NCI-H1092 (cell line): ENCODE measurements around the gene VPS37B.

ENCODE experiments used
- DNase-seq: peaks from one replicate; lab custom pipeline; 2025; lab: John Stamatoyannopoulos, UW

The VPS37B gene

DNA sequence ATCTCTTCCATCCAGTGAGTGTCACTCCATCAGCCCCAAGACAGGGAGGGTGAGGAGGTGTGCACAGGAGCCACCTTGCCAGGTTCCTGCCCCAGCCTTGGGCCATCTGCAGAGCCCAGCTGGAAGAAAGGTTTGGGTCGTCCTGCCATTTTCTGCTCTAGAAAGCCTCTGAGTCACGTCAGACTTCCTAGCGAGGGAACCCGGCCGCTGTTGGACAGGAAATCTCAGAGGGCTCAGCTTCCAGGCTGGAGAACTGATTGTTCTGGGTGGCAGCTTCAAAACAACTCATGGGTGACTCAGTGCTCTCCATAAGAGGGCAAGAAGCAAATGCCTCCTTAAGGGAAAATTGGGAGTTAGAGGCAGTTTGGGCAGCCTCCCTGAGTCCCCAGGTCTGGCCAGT, 44.1 kb downstream of the VPS37B start:
- DNase-seq = no peak

DNA sequence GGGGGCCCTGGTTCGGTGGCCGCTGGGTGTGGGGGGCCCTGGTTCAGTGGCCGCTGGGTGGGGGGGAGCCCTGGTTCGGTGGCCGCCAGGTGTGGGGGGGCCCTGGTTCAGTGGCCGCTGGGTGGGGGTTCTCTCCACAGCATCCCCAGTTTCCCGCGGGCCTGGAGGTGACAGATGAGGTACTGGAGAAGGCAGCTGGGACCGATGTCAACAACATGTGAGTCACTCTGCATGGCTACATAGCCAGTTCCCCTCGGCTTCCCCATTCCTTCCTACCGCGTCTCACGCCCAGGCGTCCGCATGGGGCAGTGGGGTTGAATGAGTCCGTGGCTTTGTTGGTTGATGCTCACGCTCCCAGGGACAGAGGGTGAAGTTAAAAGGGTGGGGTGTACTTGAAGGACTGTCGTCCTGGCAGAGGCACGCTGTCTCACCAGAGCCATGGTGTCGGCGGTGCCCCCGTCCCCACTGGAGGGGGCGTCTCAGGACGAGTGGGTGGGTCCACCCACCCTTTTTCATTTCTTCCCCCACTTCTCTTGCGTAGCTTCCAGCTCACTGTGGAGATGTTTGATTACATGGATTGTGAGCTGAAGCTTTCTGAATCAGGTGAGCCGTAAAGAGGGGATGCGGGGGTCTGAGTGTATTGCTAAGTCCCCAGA, 45.1 kb downstream of the VPS37B start:
- no peak for DNase-seq

DNA sequence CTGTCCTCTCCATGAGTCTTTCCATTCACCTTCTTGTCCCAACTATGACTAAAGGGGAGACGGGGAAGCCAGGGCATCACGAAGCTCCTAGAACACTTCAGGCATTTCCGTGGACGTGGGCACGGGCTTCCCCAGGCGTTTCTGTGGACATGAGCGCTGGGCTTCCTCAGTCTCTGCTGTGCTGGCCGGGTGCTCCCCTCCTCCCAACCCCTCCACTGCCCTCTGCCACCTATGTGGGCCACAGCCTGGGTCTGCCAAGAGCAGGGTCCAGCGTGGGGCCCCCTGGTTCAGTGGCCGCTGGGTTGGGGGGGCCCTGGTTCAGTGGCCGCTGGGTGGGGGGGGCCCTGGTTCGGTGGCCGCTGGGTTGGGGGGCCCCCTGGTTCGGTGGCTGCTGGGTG, 45.9 kb downstream of the VPS37B start:
- DNase-seq = no peak

DNA sequence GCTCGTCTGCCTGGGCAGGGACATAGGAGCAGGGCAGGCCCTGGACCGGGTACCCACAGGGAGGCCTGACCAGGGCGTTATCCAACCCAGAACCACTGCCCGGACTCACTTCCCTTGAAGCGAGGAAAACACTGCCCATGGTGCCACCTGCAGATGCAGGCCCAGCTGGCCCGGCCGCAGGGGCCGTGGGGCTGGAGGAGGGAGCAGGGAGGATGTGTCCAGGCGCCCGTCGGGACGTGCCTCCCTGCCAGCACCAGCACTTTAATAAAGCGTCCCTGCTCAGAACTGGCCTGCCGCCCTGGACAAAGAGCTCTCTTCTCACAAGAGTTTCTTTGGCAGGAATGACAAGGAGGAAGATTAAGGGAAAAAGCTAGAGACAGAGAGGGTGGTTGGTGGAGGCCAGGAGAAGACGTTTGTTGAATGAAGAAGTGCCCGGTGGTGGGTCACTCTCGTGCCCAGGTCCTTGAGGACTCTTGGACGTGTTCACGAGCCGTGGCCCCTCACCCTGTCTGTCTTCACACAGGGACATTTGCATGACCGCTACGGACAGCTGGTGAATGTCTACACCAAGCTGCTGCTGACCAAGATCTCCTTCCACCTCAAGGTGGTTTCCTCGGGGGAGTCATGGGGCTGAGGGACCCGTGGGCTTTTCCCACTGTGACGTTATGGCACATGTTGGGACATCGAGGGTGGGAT, 46.4 kb downstream of the VPS37B start:
- no peak for DNase-seq

DNA sequence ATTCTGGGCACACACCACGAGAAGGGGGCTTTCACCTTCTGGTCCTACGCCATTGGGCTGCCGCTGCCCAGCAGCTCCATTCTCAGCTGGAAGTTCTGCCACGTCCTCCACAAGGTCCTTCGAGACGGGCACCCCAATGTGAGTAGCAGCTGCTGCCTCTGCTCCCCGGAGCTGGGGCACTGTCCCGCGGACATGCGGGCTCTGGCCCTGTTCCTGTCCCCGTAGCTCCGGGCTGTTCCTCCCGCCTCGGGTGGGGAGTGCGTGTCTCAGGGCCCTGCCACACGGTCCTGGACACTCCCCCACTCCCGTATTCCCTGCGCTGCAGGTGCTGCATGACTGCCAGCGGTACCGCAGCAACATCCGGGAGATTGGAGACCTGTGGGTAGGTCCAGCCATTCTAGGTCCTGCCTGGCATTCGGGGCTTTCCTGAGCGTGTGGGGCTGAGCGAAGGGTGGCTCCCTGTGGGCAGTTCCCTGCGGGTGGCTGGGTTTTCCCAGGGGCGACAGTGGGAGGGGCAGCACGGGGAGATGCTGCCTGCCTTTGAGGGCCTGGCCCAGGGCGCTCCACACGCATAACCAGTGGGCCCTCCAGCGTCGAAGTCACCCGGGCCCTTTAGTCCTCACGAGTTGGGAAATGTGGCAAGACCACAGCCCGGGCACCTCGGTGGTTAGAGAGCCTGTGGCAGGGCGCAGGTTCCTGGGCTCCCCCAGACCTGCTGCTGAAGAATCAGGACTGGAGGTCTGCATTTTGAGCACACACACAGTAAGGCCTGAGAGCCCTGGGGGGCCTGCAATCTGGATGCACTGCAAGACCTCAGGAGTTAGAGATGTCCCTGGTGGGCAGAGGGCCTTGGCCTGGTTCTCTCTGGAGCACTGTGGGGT, 47.2 kb downstream of the VPS37B start:
- DNase-seq = no peak

DNA sequence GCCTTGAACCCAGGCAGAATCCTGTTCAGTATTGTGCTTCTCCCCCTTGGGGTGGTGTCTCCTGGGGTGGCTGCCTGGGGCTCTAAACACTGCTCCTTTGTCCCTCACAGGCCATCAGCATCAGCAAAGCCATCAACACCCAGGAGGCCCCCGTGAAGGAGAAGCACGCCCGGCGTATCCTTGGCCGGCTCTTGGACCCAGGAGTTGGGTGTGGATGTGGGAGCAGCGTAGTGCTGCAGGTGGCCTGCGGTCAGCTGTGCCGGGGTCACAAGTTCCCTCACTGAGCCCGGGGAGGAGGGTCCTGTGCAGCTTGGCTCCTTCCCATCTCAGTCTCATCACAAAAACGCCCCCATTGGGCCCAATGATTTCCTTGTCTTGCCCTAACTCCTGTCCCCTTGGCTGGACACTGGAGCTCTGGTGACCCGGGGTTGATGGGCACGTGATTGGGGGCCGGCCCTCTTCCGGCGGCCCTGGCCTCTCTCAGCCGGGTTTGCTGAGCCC, 48.0 kb downstream of the VPS37B start:
- DNase-seq = no peak

DNA sequence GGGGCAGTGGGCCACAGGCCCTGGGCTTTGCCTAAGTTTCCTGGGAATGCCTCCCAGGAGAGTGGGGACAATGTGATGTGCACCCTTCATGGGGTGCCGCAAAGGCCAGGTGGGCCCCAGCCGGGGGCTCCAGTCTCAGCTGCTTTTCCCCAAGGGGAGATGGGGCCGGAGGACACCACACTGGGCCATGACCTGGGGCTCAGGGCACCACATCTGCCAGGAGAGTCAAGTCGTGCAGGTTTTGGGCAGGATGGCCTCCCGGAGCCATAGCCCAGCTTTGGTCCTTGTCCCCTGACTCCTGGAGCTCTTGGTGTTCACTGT, 48.4 kb downstream of the VPS37B start:
- DNase-seq = no peak

DNA sequence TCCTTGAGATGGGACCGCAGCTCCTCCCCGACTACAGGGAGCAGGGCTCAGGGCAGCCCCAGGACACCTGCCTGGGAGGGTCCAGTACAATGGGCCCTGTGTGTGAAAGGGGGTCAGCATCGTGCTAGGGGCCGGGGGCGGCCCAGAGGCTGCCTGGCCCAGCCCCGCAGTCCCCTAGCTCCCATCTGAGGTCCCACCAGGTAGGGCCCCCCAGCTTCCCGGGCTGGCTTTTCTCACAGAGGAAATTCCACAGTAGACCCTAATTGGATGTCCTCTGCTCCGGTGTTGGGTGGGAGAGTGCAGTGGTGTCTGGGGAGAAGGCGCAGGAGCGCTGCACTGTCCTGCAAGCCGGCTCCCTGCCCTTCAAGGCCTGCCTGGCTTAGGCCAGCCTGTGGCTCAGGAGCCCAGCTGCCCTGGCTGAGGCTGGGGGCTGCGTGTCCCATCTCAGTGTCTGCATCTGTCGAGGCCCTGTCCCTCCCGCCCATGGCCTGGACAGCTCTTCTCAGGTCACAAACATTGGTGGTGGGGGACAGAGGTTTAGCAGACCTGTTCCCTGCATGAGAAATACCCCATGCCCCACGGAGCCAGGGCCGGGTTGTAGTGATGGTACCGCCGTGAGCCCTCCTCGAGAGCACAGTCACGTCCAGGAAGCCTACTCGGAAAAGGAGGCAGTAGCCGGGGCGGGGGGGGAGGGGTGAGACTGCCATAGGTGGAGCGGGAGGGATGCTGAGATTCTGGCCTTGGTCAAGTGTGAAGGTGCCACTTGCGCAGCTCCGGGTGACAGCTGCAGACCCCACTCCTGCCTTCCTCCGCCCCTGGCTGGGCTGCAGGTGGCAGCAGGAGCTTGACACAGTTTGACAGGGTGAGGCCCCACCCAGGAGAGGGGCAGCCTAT, 49.1 kb downstream of the VPS37B start:
- DNase-seq = no peak

DNA sequence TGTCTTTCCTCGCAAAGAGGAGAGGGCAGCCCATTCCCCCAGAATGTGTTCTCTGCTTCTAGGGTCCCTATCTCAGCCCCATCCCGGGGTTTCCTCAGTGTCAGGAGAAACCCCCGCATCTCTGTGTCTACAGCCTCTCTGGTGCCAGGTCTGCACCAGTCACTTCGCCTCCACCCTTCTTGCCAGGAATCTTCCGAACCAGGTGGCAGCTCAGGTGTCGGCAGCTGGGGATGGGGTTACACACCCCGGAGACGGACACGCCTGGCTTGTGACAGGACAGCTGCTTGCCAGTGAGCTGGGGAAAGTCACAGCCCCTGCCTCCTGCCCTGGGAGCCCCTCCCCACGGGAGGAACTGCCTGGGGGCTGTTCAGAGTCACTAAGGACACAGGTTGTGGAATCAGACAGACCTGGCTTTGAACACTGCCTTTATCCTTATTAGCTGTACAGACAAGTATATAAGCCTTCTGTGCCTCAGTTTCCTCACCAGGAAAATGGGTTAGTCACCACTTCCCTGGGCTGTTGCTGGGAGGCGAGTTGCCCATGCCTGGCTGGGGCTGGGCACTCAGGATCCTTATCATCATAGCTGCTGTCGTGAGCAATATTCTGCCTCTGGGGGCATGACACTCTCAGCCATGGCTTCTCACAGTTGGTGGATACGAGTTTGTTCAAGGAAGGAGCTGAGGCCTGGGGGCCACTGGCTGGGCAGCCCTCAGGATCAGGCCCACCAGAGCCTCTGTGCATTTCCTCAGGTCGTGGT, 49.9 kb downstream of the VPS37B start:
- no peak for DNase-seq

DNA sequence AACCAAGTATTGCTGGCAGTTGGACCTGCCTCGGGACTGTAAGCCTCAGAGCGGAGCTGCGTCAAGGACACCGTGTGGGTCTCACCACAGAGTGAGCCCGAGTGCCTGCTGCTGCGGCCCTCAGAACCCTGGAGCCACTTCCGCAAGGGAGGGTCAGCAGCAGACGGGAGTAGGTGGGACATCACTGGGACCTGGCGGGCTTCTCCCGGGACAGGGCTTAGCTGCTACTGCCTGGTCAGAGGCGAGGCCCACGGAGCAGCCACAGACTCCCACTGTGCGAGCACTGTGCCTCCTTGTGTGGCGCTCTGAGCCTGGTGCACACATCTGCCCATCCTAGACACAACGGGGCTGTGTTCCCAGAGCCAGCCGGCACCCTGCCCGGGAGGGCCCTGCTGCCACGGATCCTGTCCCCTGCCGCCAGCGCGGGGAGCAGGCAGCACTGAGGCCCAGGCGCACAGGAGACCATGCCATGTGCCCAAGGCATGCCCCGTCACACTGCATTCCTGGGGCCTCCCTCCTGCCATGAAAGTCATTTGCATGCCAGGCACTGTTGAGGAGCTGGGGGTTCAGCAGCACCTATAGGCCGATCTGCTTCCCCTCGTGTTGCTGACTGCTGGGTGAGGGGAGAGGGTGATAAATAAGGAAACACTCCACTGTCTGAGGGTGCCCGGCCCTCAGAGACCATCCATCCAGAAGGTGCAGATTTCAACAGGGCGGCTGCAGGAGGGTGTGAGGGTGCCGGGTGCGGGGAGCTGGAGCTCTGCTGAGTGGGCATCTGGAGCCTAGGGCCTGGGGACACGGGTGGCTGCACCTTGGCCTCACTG, 50.7 kb downstream of the VPS37B start:
- DNase-seq = no peak

DNA sequence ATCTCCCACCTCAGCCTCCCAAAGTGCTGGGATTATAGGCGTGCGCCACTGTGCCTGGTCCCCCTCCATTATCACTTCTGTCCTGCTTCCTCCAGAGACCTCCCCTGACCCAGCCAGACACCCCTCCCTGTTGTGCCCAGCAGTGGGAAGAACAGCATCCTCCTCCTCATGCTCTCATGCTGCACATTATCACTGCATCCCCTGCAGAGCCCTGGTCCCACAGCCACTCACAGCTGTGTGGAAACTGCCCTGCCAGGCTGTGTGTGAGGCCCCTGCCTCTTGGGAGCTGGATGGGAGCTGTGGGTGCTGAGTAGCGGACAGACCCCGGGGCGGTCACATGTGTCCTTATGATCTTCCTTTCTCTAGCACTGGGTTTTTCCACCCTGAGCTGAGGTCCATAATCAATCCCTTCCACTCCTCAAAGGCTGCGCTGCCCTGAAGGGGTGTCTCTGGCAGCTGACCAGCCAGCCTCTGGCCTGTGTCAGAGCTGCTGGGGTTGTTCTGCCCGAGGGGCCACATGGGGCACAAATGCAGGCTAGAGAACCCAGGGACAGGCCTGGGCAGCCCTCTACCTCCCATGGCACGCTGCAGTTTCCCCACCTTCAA, 51.5 kb downstream of the VPS37B start:
- DNase-seq = no peak

DNA sequence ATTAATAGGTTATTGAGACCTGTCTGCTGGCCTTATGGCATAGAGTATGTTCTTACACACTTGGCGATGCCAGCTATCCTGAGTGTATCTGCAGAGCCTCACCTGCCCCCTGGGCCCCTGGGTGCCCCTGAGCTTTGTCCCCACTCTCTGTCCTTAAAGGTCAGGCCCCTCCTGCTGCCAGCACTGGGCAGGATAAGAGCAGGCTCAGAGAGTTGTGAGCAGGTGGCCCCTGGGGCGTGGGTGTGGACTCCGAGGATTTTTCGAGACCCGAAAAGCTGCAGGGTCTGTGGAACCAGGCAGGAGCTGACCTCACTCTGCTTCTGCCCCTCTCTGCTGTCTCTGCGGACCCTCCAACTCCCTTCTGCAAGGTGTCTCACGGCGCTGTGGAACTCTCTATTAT, 52.5 kb downstream of the VPS37B start:
- DNase-seq = no peak

DNA sequence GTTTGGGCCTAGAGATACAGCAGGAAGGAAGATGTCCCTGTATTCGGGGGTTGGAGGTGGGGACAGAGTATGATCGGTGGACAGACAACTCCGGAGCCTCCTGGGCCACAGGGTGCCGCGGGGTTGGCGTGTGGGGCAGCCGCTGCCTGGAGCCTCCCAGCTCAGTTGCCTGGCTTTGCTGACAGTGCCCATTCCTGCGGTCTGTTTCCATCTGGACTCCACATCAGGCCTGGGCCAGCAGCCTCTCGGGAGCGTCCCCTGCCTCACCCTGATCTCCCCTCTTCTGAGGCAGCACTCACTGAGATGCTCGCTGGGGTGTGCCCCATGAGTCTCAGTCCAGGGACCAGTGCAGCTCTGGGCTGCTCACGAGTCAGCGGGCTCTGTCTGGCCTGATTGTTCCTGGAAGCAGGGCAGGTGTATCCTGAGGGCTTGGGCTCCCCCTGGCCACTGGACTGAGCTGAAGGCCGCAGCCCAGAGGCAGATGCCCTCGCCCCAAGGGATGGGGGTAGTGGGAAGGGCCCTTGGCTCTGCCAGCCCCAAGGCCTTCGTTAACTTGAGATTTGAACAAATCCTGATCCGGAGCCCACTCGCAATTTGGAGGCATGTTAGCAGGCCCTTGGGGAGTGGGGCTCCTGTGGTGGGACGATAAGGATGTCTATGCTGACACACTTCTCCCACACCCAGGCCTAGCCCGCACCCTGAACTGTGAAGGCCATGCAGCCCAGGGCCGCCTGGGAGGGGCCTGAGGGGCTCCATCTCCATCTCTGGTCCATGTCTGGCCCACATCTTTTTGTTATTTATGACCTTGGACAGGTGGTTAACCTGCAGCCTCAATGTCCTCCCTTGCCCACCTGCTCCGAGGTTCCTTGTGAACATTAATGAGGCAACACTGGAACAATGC, 53.2 kb downstream of the VPS37B start:
- no peak for DNase-seq

DNA sequence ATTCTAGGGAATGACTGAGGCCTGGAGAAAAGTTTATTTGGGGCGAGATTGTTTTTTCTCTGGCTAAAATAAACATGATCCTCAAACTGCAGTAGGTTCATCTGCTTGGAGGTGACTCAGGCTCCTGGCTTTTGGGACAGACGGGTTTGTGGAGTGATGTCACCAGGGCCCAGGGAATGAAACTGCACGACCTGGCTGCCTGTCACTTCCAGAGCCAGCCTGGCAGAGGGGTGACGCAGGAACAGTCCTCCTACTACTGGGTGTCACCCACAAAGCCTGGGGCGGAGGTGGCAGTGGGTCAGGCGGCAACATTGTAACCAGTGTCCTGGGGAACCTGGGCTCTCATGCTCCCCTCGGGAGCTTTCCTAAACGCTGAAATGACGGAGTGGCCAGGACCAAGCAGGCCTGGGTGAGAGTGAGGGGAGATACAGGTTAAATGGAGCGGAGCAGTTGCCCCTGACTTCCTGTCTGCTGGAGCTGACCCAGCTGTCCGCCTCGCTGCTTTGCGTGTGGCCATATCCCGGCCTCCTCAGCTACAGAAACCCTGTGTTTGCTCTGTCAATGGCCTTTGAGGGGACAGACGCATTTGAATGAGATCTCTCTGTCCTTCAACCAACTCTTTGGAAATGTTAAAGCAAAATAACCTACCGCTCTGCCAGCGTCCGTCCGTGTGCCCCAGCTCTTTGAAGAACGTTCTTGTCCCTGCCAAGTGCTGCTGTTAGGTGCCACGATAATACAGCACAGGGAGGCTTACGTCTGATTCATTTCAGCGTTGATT, 54.2 kb downstream of the VPS37B start:
- peak; percentile 25 for DNase-seq

DNA sequence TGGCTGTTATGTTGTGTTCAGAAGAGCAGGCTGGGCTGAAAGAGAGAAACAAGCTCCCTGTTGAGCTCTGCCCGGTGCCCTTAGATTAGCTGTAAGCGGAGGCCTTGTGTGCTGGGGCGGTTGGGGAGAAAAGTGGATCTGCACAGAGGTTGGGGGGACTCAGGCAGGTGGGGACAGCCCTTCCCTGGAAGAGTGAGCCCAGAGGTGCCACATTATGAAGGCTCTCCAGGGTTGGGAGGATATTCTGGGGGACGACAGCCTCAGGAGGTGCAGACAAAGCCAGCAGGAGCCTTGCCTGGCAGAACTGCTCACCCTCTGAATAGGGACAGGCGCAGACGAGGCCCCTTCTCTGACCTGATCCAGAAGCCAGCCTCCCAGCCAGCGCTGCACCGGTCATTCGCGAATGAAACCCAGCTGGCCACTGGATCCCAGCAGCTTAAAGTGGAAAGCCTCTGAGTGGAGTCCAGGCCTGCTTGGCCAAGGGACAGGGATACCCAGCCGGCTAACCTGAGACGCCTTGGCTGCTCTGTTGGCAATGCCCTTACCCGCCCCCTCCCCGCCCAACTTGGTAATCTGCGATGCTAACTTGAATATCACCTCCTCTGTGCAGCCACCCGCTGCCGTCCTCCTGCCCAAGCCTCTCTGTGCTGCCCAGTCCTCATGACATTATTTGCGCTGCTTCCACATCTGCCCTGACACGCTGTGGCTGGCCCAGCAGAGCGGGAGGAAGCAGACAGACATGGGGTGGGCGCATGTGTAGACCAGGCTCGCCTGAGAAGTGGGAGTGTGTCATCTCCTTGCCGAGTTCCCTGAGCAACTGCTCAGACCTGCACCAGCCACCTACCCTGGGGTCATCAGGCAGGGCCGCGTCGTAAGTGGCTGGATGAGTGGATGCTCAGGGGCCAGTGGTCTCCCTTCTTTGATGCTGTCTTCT, 55.1 kb downstream of the VPS37B start:
- DNase-seq = no peak

DNA sequence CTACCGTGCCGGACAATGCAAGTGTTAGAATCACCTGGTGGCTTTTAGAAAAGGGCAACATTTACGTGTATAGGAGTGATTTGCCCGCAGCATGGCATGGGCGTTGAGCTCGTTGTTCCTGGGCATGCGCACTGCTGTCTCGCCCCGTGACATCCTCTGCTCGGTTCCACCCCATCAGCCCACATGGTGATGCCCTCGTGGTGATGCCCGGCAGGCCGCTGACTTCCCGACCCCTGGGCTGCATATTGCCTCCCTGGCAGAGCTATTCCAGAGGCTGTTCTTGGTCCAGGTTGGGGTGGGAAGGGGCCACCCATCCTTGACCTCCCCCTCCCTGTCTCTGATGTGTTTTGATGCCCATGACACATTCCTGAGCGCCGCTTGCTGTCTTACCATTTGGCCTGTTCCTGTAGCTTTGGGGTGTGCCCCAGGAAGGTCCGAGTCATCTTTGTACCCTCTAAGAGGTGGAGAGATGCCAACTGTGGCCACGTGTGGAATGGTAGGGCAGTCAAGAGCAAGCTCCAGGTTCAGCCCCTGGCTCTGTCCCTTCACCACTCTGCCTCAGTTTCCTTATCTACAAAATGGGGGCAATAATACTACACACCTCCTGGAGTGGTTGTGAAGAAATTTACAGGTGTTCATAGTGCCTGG, 55.9 kb downstream of the VPS37B start:
- no peak for DNase-seq
